ENCODE measurements around the gene DSCAM. TPM values are rescaled to one million over a fixed set of nuclear protein-coding genes. Genes with fewer than 3 reads are reported as not detected.

Gene DSCAM
- total RNA-seq, 2 donors from 2014 or later, result not detected

DNA sequence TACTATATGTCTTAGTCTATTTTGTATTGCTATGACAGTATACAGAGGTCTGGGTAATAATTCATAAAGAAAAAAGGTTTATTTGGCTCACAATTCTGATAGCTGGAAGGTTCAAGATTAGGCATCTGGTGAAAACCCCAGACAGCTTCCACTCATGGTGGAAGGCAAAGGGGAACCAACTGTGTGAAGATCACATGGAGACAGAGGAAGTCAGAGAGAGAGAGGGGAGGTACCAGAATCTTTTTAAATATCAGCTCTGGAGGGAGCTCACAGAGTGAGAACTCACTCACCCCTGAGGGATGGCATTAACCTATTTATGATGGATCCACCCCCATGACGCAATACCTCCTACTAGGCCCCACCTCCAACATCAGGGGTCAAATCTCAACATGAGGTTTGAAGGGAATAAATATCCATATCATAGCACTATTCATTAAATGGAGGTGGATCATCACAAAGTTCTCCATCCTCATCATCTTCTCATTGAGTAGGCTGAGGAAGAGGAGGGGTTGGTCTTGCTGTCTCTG, 290.5 kb downstream of the DSCAM start:
- ATAC-seq, result no peak
- no peak for DNase-seq (ENCODE audit: low spot score)
- Mint-ChIP-seq H3K4me1 (ENCODE audit: low read depth in 2 of 2) (no peaks in the 10 kb centered on the region), H3K27ac (no peak overlapping the region), H3K4me3 (no peak overlapping the region), H3K27me3 (no peaks in the 10 kb centered on the region), H3K36me3 (no peaks in the 10 kb centered on the region), H3K9me3 (peaks cover 7% of the 10 kb centered on the region)

DNA sequence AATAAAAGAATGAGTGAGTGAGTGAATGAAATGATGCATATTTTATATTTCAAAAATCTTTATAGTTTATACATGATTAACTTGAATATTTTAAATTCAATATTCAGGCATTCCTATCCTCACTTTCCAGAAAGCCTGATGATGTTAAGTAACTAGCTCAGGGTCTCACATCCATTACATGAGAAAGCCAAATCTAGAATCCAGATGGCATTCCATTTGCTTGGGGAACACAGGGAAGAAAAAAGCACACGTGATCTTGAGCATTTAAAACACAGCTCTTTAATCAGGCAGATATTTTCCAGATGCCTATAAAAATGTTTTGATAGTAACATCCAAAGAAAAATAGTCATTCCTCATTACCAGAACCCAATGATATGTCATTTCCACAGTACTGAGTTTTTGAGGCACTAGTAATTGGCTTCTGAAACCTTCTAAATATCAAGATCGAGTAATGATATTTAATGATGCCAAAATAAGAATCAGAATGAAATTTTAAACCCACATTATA, 291.9 kb downstream of the DSCAM start:
- no peak overlapping the region for H3K27ac Mint-ChIP-seq
- H3K4me3 Mint-ChIP-seq, result no peak overlapping the region
- H3K9me3 Mint-ChIP-seq, result peaks cover 7% of the 10 kb centered on the region
- no peaks in the 10 kb centered on the region for H3K36me3 Mint-ChIP-seq
- H3K27me3 Mint-ChIP-seq, result no peaks in the 10 kb centered on the region
- ATAC-seq (no peak), DNase-seq (ENCODE audit: low spot score) (no peak)
- no peaks in the 10 kb centered on the region for H3K4me1 Mint-ChIP-seq (ENCODE audit: low read depth in 2 of 2)

DNA sequence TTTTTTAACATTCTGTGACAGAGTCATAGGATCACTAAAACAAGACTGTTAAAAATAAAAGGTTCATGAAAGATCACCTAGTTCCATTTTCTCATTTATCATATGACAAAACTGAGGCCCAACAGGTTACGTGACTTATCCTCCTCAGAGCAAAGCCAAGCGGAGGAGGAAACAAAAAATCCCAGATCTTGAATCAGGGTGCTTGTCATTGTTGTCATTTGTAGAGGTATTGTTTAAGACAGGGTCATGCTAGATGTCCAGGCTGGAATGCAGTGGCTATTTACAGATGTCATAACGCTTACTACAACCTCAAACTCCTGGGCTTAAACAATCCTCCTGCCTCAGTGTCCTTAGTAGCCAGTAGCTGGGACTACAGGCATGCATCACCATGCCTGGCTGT, 293.2 kb downstream of the DSCAM start:
- Mint-ChIP-seq H3K4me3 (no peak overlapping the region), H3K27me3 (no peaks in the 10 kb centered on the region), H3K4me1 (ENCODE audit: low read depth in 2 of 2) (no peaks in the 10 kb centered on the region), H3K27ac (no peak overlapping the region), H3K36me3 (no peaks in the 10 kb centered on the region), H3K9me3 (peaks cover 7% of the 10 kb centered on the region)
- DNase-seq (ENCODE audit: low spot score) (no peak), ATAC-seq (no peak)

DNA sequence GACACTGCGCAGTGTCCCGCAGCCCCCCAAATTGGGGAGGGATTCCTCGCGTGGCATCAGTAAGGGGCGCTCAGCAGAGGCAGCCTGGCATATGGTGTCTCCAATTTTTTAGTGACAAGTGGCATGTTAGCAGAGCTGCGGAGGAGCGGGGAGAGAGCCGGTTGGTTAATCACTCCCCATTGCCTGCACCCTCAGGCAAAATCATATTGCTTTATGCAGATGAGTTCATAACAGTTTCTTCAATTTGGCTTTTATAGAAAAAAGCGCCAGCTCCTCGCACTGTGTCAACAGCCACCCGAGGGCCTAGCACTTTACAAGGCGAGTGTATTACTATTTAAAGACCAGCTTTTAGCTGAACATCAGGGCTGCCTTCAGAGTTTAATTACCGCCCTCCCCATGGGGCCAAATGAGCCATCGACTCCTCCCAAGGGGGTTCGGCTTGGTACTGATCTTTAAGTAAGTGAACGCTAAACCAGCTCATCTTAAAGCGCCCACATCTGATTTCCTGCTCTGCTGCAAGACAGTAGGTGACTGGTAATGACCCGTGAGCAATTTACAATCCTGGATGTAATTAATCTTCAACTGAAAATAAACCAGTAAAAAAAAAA, 298.9 kb downstream of the DSCAM start:
- no peak overlapping the region for H3K4me3 Mint-ChIP-seq
- ATAC-seq, result no peak
- H3K4me1 Mint-ChIP-seq (ENCODE audit: low read depth in 2 of 2), result no peaks in the 10 kb centered on the region
- peaks cover 8% of the 10 kb centered on the region for H3K9me3 Mint-ChIP-seq
- H3K27me3 Mint-ChIP-seq, result no peaks in the 10 kb centered on the region
- no peak overlapping the region for H3K27ac Mint-ChIP-seq
- DNase-seq (ENCODE audit: low spot score), result no peak
- no peaks in the 10 kb centered on the region for H3K36me3 Mint-ChIP-seq

DNA sequence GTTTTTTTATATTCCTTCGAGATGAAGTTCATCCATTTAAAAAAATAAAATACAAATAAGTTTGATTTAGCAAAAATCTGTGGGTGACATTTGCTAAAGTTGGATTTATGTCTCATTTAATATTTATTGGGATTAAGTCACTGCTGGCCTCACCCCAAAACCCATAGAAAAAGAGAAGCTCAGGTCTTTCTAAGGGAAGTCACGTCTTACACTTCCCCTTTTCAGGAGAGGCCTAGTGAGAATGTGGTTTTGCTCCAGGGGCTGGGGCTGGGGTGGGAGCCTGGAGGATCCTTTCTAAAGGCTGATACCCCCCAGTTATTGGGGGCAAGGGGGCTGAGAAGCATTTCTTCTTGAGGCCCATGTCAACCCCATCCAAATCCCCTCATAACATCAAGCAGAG, 300.3 kb downstream of the DSCAM start:
- no peaks in the 10 kb centered on the region for H3K27me3 Mint-ChIP-seq

DNA sequence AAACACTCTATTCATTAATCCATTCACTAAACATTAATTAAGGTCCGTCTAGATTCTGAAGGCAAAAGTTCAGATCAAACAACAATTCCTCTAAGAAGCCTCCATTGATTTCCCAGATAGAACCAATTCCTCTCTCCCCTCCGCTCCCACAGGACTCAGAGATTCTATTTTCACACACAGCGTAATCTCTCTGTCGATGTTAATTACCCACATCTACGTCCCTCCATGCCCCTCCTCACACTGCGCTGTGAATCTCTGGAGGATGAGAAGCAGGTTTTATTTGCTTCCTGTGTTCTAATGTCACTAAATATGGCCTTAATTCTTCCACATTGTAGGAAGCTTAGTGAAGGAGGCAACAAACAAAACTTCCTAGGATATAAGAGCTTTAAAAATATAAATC, 306.7 kb downstream of the DSCAM start:
- Mint-ChIP-seq H3K36me3 (no peaks in the 10 kb centered on the region), H3K27me3 (no peaks in the 10 kb centered on the region)

More for the DNA sequence above, 300.3 kb downstream of the DSCAM start:
- H3K36me3 Mint-ChIP-seq, result no peaks in the 10 kb centered on the region
- H3K27ac Mint-ChIP-seq, result no peak overlapping the region
- DNase-seq (ENCODE audit: low spot score), result no peak
- no peak for ATAC-seq
- no peak overlapping the region for H3K4me3 Mint-ChIP-seq
- peaks cover 3% of the 10 kb centered on the region for H3K9me3 Mint-ChIP-seq
- no peaks in the 10 kb centered on the region for H3K4me1 Mint-ChIP-seq (ENCODE audit: low read depth in 2 of 2)

DNA sequence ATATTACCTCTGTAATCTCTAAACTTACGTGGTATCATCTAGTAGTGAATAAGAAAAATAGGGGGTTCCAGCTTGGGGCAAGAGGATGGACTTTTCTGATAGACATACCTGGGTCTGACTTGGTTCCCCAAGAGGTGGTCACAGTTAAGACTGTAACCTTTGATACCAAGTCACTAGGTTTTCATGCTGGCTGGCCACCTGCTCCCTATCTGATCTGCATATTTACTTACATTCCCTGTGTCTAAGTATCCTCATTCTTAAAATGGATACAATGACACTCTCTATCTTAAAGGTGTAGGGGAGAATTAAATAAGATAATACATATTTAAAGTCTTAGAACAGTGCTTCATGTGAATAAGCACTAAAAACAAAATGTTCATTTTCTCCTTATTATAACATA, 312.1 kb downstream of the DSCAM start:
- no peaks in the 10 kb centered on the region for H3K4me1 Mint-ChIP-seq (ENCODE audit: low read depth in 2 of 2)
- no peak overlapping the region for H3K4me3 Mint-ChIP-seq
- ATAC-seq (no peak), DNase-seq (ENCODE audit: low spot score) (no peak)
- no peaks in the 10 kb centered on the region for H3K36me3 Mint-ChIP-seq
- H3K27ac Mint-ChIP-seq, result no peak overlapping the region
- H3K27me3 Mint-ChIP-seq, result no peaks in the 10 kb centered on the region
- H3K9me3 Mint-ChIP-seq, result peaks cover 19% of the 10 kb centered on the region

More for the DNA sequence above, 306.7 kb downstream of the DSCAM start:
- peaks cover 5% of the 10 kb centered on the region for H3K9me3 Mint-ChIP-seq
- H3K4me3 Mint-ChIP-seq, result no peak overlapping the region
- H3K4me1 Mint-ChIP-seq (ENCODE audit: low read depth in 2 of 2), result no peaks in the 10 kb centered on the region
- ATAC-seq, result no peak
- H3K27ac Mint-ChIP-seq, result no peak overlapping the region
- no peak for DNase-seq (ENCODE audit: low spot score)

DNA sequence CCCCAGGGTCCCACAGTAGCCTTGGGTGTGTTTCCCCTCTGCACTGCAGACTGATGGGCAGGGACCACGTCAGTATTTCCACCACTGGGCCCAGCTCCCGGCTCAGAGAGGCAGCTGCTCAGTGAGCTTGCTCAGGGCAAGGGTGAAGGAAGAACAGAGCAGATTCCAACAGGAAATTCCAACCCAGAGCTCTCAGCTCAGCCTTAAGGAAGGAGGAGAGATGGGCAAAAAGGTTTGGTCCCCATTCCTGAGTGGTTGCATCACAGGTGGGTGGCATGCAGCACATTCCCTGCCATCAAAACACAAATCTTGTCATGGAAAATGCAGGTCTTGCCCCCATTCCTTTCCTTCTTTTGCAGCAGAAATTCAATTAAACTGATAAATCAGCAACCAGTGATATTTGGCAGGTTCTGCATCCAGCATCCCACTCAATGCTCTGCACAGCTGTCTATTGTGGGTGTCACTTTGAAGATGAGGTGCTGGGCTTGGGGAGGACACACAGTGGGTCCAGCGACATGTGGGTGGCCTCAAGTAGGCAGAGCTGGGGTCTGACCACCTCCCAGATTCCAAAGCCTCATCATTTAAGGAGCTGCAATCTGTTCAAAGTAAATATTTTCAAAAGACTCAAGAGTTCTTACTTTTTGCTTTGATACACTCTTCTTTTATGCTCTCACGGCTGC, 315.4 kb downstream of the DSCAM start:
- H3K4me3 Mint-ChIP-seq, result no peak overlapping the region
- no peaks in the 10 kb centered on the region for H3K4me1 Mint-ChIP-seq (ENCODE audit: low read depth in 2 of 2)
- ATAC-seq (no peak), DNase-seq (ENCODE audit: low spot score) (no peak)
- H3K9me3 Mint-ChIP-seq, result peaks cover 28% of the 10 kb centered on the region
- H3K36me3 Mint-ChIP-seq, result no peaks in the 10 kb centered on the region
- H3K27ac Mint-ChIP-seq, result no peak overlapping the region
- H3K27me3 Mint-ChIP-seq, result no peaks in the 10 kb centered on the region

DNA sequence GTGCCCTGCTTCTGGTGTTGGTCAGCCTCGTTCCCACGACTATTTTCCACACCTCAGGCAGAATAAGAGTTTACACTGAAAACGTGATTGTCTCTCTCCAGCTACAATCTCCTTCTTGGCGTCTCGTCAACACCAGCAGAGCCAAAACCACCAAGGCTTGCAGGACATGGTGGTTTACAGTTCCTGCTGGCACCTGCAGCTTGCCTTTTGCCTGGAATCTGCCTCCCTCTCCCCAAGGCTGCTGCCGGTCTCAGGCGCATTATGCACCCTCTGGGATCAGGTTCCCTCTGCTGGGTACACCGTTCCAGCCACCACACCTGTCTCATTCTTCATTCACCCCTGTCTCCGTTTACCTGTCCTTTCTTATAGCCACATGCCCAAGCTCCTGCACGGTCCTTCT, 315.9 kb downstream of the DSCAM start:
- H3K36me3 Mint-ChIP-seq, result no peaks in the 10 kb centered on the region
- H3K4me1 Mint-ChIP-seq (ENCODE audit: low read depth in 2 of 2), result no peaks in the 10 kb centered on the region
- no peaks in the 10 kb centered on the region for H3K27me3 Mint-ChIP-seq
- peaks cover 28% of the 10 kb centered on the region for H3K9me3 Mint-ChIP-seq
- no peak overlapping the region for H3K27ac Mint-ChIP-seq
- DNase-seq (ENCODE audit: low spot score) (no peak), ATAC-seq (no peak)
- H3K4me3 Mint-ChIP-seq, result no peak overlapping the region

DNA sequence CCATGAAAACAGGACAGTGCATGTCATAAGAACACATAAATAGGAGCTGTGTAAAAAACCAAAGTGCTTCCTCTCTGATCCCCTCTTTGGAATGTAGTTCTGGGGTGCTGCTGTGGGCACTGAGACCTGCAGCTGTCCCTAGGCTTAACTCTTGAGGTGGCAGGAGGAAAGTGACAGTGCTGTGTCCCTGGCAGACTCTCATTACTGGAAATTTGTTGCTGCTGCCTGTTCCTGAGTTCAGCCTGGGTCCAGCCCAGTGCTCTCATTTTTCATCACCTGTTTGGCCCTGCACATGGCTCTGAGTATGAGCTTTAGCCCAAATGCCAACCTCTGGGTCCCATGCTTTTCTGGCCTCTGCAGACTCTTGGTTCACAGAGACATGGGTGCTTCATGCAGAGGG, 329.3 kb downstream of the DSCAM start:
- H3K27me3 Mint-ChIP-seq, result no peaks in the 10 kb centered on the region

DNA sequence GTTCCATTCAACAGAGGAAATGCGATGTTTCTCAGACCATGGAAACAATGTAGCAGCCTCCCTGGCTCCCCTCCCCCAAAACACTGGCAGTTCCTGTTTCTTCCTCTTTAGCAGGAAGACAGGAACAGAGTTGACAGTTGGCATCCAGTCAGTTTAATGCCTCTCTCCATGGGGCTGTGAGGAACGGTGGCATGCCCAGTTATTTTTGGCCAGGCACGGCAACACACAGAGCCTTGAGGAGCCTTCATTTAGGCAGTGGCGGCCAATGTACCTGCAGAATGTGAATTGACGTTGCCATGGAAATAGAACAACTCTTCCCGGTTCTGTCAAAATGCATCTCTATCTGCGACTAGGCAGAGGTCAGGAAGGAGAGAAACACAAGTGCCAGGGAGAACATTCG, 330.6 kb downstream of the DSCAM start:
- H3K9me3 Mint-ChIP-seq, result peaks cover 6% of the 10 kb centered on the region

More for the DNA sequence above, 329.3 kb downstream of the DSCAM start:
- DNase-seq (ENCODE audit: low spot score) (no peak), ATAC-seq (no peak)
- H3K27ac Mint-ChIP-seq, result no peak overlapping the region
- no peaks in the 10 kb centered on the region for H3K36me3 Mint-ChIP-seq
- H3K4me3 Mint-ChIP-seq, result no peak overlapping the region
- no peaks in the 10 kb centered on the region for H3K4me1 Mint-ChIP-seq (ENCODE audit: low read depth in 2 of 2)
- no peaks in the 10 kb centered on the region for H3K9me3 Mint-ChIP-seq

DNA sequence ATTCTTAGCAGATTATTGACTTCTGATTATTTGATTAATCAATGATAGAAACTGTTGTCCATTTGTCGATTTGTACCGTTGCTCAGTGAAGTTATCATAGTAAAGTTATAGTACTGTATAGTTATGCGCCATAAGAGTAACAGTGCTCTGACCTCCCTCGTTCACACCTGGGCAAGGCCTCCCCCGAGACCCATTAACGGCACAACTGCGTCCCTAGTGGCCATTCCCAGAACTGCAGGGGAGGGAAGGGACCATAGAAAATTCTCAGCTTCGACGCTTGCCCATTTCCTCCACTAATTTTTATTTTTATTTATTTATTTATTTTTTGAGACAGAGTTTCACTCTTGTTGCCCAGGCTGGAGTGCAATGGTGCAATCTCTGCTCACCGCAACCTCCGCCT, 334.4 kb downstream of the DSCAM start:
- Mint-ChIP-seq H3K27me3 (no peaks in the 10 kb centered on the region), H3K4me3 (no peak overlapping the region), H3K27ac (no peak overlapping the region), H3K4me1 (ENCODE audit: low read depth in 2 of 2) (no peaks in the 10 kb centered on the region), H3K36me3 (no peaks in the 10 kb centered on the region), H3K9me3 (peaks cover 6% of the 10 kb centered on the region)
- no peak for DNase-seq (ENCODE audit: low spot score)
- ATAC-seq, result no peak

More for the DNA sequence above, 330.6 kb downstream of the DSCAM start:
- Mint-ChIP-seq H3K4me3 (no peak overlapping the region), H3K4me1 (ENCODE audit: low read depth in 2 of 2) (no peaks in the 10 kb centered on the region), H3K27me3 (no peaks in the 10 kb centered on the region), H3K27ac (no peak overlapping the region), H3K36me3 (no peaks in the 10 kb centered on the region)
- no peak for ATAC-seq
- no peak for DNase-seq (ENCODE audit: low spot score)

DNA sequence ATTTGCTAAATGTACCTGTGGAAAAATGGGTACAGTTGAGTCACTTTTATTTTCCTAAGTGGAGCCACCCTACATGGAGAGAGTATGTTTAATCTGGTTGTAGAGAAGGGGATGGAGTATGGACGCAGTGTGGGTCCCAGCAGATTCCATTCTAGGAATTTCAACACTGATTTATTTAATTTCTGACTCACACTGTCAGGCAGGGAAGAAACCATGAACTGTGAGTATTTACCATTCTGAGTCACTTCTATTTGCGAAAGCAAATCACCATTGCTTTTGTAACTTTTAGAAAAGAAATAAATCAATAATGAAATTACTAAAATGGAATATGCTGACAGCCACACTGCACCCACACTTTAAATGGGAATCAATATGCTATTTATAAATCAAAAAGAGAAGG, 339.0 kb downstream of the DSCAM start:
- no peak overlapping the region for H3K4me3 Mint-ChIP-seq
- no peaks in the 10 kb centered on the region for H3K36me3 Mint-ChIP-seq
- no peak for ATAC-seq
- no peaks in the 10 kb centered on the region for H3K4me1 Mint-ChIP-seq (ENCODE audit: low read depth in 2 of 2)
- H3K27me3 Mint-ChIP-seq, result no peaks in the 10 kb centered on the region
- H3K9me3 Mint-ChIP-seq, result peaks cover 9% of the 10 kb centered on the region
- no peak overlapping the region for H3K27ac Mint-ChIP-seq
- DNase-seq (ENCODE audit: low spot score), result no peak

DNA sequence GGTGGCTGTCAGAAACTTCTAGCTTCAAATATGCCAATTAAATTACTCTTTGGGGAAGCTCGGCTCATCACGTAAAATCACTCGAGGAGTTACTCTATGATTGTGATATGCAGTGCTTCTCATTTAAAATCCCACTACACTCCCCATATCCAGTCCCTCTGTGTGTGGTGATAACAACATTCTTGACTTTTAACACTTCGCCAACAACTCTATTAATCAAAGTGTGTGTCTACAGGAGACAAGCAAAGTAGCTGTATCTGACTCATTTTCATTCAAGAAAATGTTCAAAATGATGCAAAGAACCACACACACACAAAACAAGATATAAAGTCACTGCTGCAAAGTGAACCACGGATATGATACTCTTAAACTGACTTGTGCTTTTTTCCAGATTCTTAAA, 341.3 kb downstream of the DSCAM start:
- Mint-ChIP-seq H3K4me1 (ENCODE audit: low read depth in 2 of 2) (no peaks in the 10 kb centered on the region), H3K36me3 (no peaks in the 10 kb centered on the region), H3K27ac (no peak overlapping the region), H3K9me3 (peaks cover 3% of the 10 kb centered on the region), H3K27me3 (no peaks in the 10 kb centered on the region), H3K4me3 (no peak overlapping the region)
- ATAC-seq (no peak), DNase-seq (ENCODE audit: low spot score) (no peak)
